DOHH2 (cell line): ENCODE data around the gene CCDC78.
A peak's percentile ranks its signal among the peaks of the same experiment; 100 is the strongest.

ENCODE experiments used
- H3F3A ChIP-seq: fragments of 200-600 bp; sonication (generic), shearing (Covaris generic); 2 replicates; pipeline ENCODE4 v1.6.0; 2016; ENCODE audit warnings: antibody characterized with exemption, mild to moderate bottlenecking; ENCODE audit not compliant: control insufficient read depth, insufficient read depth
- H3K27ac ChIP-seq: fragments of 200-600 bp; sonication (generic); 2 replicates; pipeline ENCODE4 v1.5.1; 2014; ENCODE audit warnings: low read depth, mild to moderate bottlenecking, low read length, moderate library complexity
- H3K27me3 ChIP-seq: fragments of 200-600 bp; sonication (generic); 2 replicates; pipeline ENCODE4 v1.6.1; 2014; ENCODE audit warnings: mild to moderate bottlenecking, low read length, mixed read lengths; ENCODE audit not compliant: control insufficient read depth
- H3K36me3 ChIP-seq: fragments of 200-600 bp; sonication (generic); 2 replicates; pipeline ENCODE4 v1.6.1; 2014; ENCODE audit warnings: mild to moderate bottlenecking, low read length, moderate library complexity, mixed read lengths; ENCODE audit not compliant: control insufficient read depth
- H3K4me1 ChIP-seq: fragments of 200-600 bp; sonication (generic); 2 replicates; pipeline ENCODE4 v1.6.1; 2014; ENCODE audit warnings: mild to moderate bottlenecking, low read length, mixed read lengths; ENCODE audit not compliant: control insufficient read depth
- H3K4me2 ChIP-seq: fragments of 200-600 bp; sonication (generic); 2 replicates; pipeline ENCODE4 v1.6.0; 2014; ENCODE audit warnings: mild to moderate bottlenecking, low read length, moderate library complexity
- H3K4me3 ChIP-seq: fragments of 200-600 bp; sonication (generic); 2 replicates; pipeline ENCODE4 v1.5.1; 2014; ENCODE audit warnings: mild to moderate bottlenecking, low read length, mixed read lengths
- H3K79me2 ChIP-seq: fragments of 200-600 bp; sonication (generic); 2 replicates; pipeline ENCODE4 v1.6.1; 2014; ENCODE audit warnings: mild to moderate bottlenecking, low read length, mixed read lengths; ENCODE audit not compliant: control insufficient read depth
- H3K9me2 ChIP-seq: fragments of 200-600 bp; sonication (generic); replicated peaks from 2 replicates; pipeline ENCODE4 v1.6.1; 2014; ENCODE audit warnings: mild to moderate bottlenecking, low read length, mixed read lengths; ENCODE audit not compliant: control insufficient read depth
- H3K9me3 ChIP-seq: fragments of 200-600 bp; sonication (generic); 2 replicates; pipeline ENCODE4 v1.6.1; 2014; ENCODE audit warnings: antibody characterized with exemption, low read length, mixed read lengths; ENCODE audit not compliant: control insufficient read depth, insufficient read depth
- H4K20me1 ChIP-seq: fragments of 200-600 bp; sonication (generic); 2 replicates; pipeline ENCODE4 v1.6.0; 2014; ENCODE audit warnings: low read depth, mild to moderate bottlenecking, antibody characterized with exemption, low read length, moderate library complexity; ENCODE audit not compliant: control insufficient read depth, insufficient read depth
- EZH2phosphoT487 ChIP-seq: fragments of 200-600 bp; sonication (generic); IDR thresholded peaks from 2 replicates; pipeline ENCODE4 v1.6.1; 2017; ENCODE audit warnings: borderline replicate concordance, mild to moderate bottlenecking, antibody characterized with exemption, low read length, moderate library complexity, mixed read lengths
- TF ChIP-seq, protein P1 (sequence below): fragments of 200-600 bp; sonication (generic); IDR thresholded peaks from one replicate; pipeline ENCODE4 v1.5.1; 2014; ENCODE audit warnings: antibody characterized with exemption, mild to moderate bottlenecking, low read depth, low read length; ENCODE audit not compliant: poor library complexity, severe bottlenecking

CCDC78 gene

GRCh38 chr16:717450-718245, 8.6 kb downstream of the CCDC78 start:
- H3K4me1 ChIP-seq: peaks cover 50% of the 10 kb centered on the region

DNA sequence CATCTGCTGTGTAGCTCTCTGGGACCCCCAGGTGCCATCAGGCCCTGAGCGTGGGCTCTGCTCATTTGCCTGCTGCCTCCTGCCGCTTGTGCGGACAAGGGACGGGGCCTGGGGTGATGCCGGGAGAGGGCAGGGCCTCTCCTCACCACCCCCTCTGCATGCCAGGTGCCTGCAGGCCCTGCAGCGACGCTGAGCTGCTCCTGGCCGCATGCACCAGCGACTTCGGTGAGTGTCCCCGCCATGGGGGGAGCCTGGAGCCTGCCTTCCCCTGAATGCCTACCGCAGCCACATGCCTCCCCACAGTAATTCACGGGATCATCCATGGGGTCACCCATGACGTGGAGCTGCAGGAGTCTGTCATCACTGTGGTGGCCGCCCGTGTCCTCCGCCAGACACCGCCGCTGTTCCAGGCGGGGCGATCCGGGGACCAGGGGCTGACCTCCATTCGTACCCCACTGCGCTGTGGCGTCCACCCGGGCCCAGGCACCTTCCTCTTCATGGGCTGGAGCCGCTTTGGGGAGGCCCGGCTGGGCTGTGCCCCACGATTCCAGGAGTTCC, 9.4 kb downstream of the CCDC78 start:
- H3F3A ChIP-seq: peaks cover 6% of the 10 kb centered on the region; the same call in 1 of the 2 replicates
- no peak for TF ChIP-seq EZH2phosphoT487
- TF ChIP-seq, protein P1, sequence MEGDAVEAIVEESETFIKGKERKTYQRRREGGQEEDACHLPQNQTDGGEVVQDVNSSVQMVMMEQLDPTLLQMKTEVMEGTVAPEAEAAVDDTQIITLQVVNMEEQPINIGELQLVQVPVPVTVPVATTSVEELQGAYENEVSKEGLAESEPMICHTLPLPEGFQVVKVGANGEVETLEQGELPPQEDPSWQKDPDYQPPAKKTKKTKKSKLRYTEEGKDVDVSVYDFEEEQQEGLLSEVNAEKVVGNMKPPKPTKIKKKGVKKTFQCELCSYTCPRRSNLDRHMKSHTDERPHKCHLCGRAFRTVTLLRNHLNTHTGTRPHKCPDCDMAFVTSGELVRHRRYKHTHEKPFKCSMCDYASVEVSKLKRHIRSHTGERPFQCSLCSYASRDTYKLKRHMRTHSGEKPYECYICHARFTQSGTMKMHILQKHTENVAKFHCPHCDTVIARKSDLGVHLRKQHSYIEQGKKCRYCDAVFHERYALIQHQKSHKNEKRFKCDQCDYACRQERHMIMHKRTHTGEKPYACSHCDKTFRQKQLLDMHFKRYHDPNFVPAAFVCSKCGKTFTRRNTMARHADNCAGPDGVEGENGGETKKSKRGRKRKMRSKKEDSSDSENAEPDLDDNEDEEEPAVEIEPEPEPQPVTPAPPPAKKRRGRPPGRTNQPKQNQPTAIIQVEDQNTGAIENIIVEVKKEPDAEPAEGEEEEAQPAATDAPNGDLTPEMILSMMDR: no peak
- peaks cover 8% of the 10 kb centered on the region for H3K36me3 ChIP-seq
- H3K4me3 ChIP-seq: no peak overlapping the region
- no peak overlapping the region for H3K4me2 ChIP-seq
- peaks cover 7% of the 10 kb centered on the region for H3K79me2 ChIP-seq
- H3K4me1 ChIP-seq: peaks cover 43% of the 10 kb centered on the region
- H3K9me3 ChIP-seq: no peaks in the 10 kb centered on the region
- peaks cover 5% of the 10 kb centered on the region; the same call in 1 of the 2 replicates for H4K20me1 ChIP-seq
- H3K9me2 ChIP-seq: no peaks in the 10 kb centered on the region
- H3K27ac ChIP-seq: no peak overlapping the region
- H3K27me3 ChIP-seq: peaks cover 12% of the 10 kb centered on the region

More at GRCh38 chr16:717450-718245, 8.6 kb downstream of the CCDC78 start:
- Histone ChIP-seq H3K36me3 (peaks cover 15% of the 10 kb centered on the region), H3K27ac (no peak overlapping the region), H3K4me2 (no peak overlapping the region), H4K20me1 (peaks cover 5% of the 10 kb centered on the region; the same call in 1 of the 2 replicates), H3F3A (peaks cover 6% of the 10 kb centered on the region; the same call in 1 of the 2 replicates), H3K9me3 (no peaks in the 10 kb centered on the region), H3K79me2 (peaks cover 11% of the 10 kb centered on the region), H3K4me3 (no peak overlapping the region), H3K27me3 (peaks cover 12% of the 10 kb centered on the region), H3K9me2 (no peaks in the 10 kb centered on the region)
- TF ChIP-seq, protein P1: no peak
- no peak for TF ChIP-seq EZH2phosphoT487

GRCh38 chr16:716200-716568, 10.1 kb downstream of the CCDC78 start:
- Histone ChIP-seq H3K27me3 (peaks cover 17% of the 10 kb centered on the region), H3K4me2 (peak overlapping the region; percentile 77), H3K4me3 (peak overlapping the region; percentile 73), H3K9me2 (no peaks in the 10 kb centered on the region), H3K4me1 (peaks cover 41% of the 10 kb centered on the region), H3K9me3 (no peaks in the 10 kb centered on the region), H3F3A (peaks cover 6% of the 10 kb centered on the region; the same call in 1 of the 2 replicates), H3K79me2 (0 out of 2 replicates have a peak, but pooled peaks cover 2% of the 10 kb centered on the region), H4K20me1 (peaks cover 8% of the 10 kb centered on the region; the same call in 1 of the 2 replicates), H3K27ac (no peak overlapping the region), H3K36me3 (peaks cover 4% of the 10 kb centered on the region)
- TF ChIP-seq, protein P1: no peak
- TF ChIP-seq EZH2phosphoT487: no peak
